Mesenchymal stem cell (in vitro differentiated cells and primary cell): ENCODE data around the gene LDB2.

Experiments used
- DNase-seq: peaks from one replicate; pipeline ENCODE4 v3.0.0-alpha.2; 2013
- H2AFZ ChIP-seq: one replicate; pipeline ENCODE4 v1.6.1; 2013; ENCODE audit warnings: low read depth, mild to moderate bottlenecking, control low read depth, inconsistent platforms, low read length, moderate library complexity
- H2AK5ac ChIP-seq: 2 replicates; pipeline ENCODE4 v1.6.1; 2013; ENCODE audit warnings: low read length, moderate library complexity, mild to moderate bottlenecking, inconsistent platforms; ENCODE audit not compliant: severe bottlenecking
- H2BK120ac ChIP-seq: one replicate; pipeline ENCODE4 v1.6.1; 2013; ENCODE audit warnings: low read depth, mild to moderate bottlenecking, inconsistent platforms, low read length, moderate library complexity
- H2BK12ac ChIP-seq, 2 experiments: one replicate each; pipeline ENCODE4 v1.6.1; 2013; ENCODE audit warnings: inconsistent platforms in 2 of 2, low read length in 2 of 2, mild to moderate bottlenecking in 2 of 2, moderate library complexity in 2 of 2, control low read depth in 1 of 2
- H2BK15ac ChIP-seq: one replicate; pipeline ENCODE4 v1.6.1; 2013; ENCODE audit warnings: mild to moderate bottlenecking, low read depth, inconsistent platforms; ENCODE audit not compliant: poor library complexity, severe bottlenecking
- H2BK5ac ChIP-seq: 2 replicates; pipeline ENCODE4 v1.6.1; 2013; ENCODE audit warnings: low read depth, mild to moderate bottlenecking, low read length, control low read depth, inconsistent platforms; ENCODE audit not compliant: poor library complexity, severe bottlenecking
- H3K14ac ChIP-seq, 2 experiments: one replicate each; pipeline ENCODE4 v1.6.1; 2013; ENCODE audit warnings: inconsistent platforms in 2 of 2, low read length in 2 of 2, control low read depth in 1 of 2, mild to moderate bottlenecking in 1 of 2, moderate library complexity in 1 of 2
- H3K18ac ChIP-seq, 2 experiments: one replicate each; pipeline ENCODE4 v1.6.1; 2013; ENCODE audit warnings: inconsistent platforms in 2 of 2, low read length in 2 of 2, control low read depth in 1 of 2, low read depth in 1 of 2, mild to moderate bottlenecking in 1 of 2
- H3K23ac ChIP-seq, 2 experiments: one replicate each; pipeline ENCODE4 v1.6.1; 2013; ENCODE audit warnings: inconsistent platforms in 2 of 2, low read length in 2 of 2, mild to moderate bottlenecking in 2 of 2, moderate library complexity in 2 of 2, control low read depth in 1 of 2
- H3K27ac ChIP-seq: 2 replicates; pipeline ENCODE4 v1.5.1; 2013; ENCODE audit warnings: mild to moderate bottlenecking, moderate library complexity, low read length, control low read depth, inconsistent platforms; ENCODE audit not compliant: poor library complexity, severe bottlenecking
- H3K27me3 ChIP-seq, 2 experiments: 2 replicates each; pipeline versions ENCODE4 v1.6.1 to v1.7.0; 2013; ENCODE audit warnings: low read length in 2 of 2, mild to moderate bottlenecking in 2 of 2, moderate library complexity in 2 of 2, control low read depth in 1 of 2, inconsistent platforms in 1 of 2; ENCODE audit not compliant: control insufficient read depth in 1 of 2, insufficient read depth in 1 of 2
- H3K36me3 ChIP-seq, 2 experiments: 2 replicates each; pipeline versions ENCODE4 v1.6.1 to v1.7.0; 2013; ENCODE audit warnings: low read length in 2 of 2, control low read depth in 1 of 2, inconsistent platforms in 1 of 2, low read depth in 1 of 2, mild to moderate bottlenecking in 1 of 2; ENCODE audit not compliant: insufficient read depth in 2 of 2, control insufficient read depth in 1 of 2
- H3K4ac ChIP-seq, 2 experiments: one replicate each; pipeline ENCODE4 v1.6.1; 2013; ENCODE audit warnings: inconsistent platforms in 2 of 2, low read length in 2 of 2, mild to moderate bottlenecking in 2 of 2, moderate library complexity in 2 of 2, control low read depth in 1 of 2, low read depth in 1 of 2
- H3K4me1 ChIP-seq: 2 replicates; pipeline ENCODE4 v1.6.1; 2013; ENCODE audit warnings: low read depth, low read length, control low read depth; ENCODE audit not compliant: control insufficient read depth, insufficient read depth
- H3K4me2 ChIP-seq: 2 replicates; pipeline ENCODE4 v1.6.1; 2013; ENCODE audit warnings: low read length, mild to moderate bottlenecking, inconsistent platforms; ENCODE audit not compliant: poor library complexity, severe bottlenecking
- H3K4me3 ChIP-seq, 2 experiments: 2 replicates each; pipeline versions ENCODE4 v1.5.1 to v1.7.0; 2013; ENCODE audit warnings: low read length in 2 of 2, mild to moderate bottlenecking in 2 of 2, control low read depth in 1 of 2, low read depth in 1 of 2; ENCODE audit not compliant: insufficient read depth in 1 of 2
- H3K79me1 ChIP-seq: replicated peaks from 2 replicates; pipeline ENCODE4 v1.6.1; 2013; ENCODE audit warnings: mild to moderate bottlenecking, control low read depth, low read length, inconsistent platforms; ENCODE audit not compliant: poor library complexity, severe bottlenecking
- H3K9ac ChIP-seq: 2 replicates; pipeline ENCODE4 v1.7.0; 2013; ENCODE audit warnings: mild to moderate bottlenecking, low read length, moderate library complexity
- H3K9me3 ChIP-seq: 2 replicates; pipeline ENCODE4 v1.7.0; 2013; ENCODE audit warnings: mild to moderate bottlenecking, low read length; ENCODE audit not compliant: control insufficient read depth
- H4K8ac ChIP-seq: one replicate; pipeline ENCODE4 v1.6.1; 2013; ENCODE audit warnings: inconsistent platforms, mild to moderate bottlenecking, low read length, moderate library complexity
- H4K91ac ChIP-seq: one replicate; pipeline ENCODE4 v1.6.1; 2013; ENCODE audit warnings: mild to moderate bottlenecking, low read length, inconsistent platforms
- WGBS: methylation state at CpG from one replicate; pipeline ENCODE4 v1.1.7; 2013; ENCODE audit warnings: mixed read lengths; 5-methylcytosine and 5-hydroxymethylcytosine counted together

LDB2 gene

GRCh38 chr4:16844816-16845586, 53.4 kb downstream of the LDB2 start:
- Histone ChIP-seq H2BK5ac (no peak overlapping the region), H3K27ac (no peak overlapping the region), H2BK12ac (no peak overlapping the region), H3K23ac (no peak overlapping the region), H3K18ac (peak overlapping the region in 1 of 2 experiments; percentile 5), H3K79me1 (no peaks in the 10 kb centered on the region), H4K91ac (no peak overlapping the region), H3K36me3 (peaks cover 0 to 28% of the 10 kb centered on the region in 2 experiments), H3K4me3 (no peak overlapping the region), H3K9ac (peak overlapping the region; percentile 6), H3K4me2 (no peak overlapping the region), H3K14ac (no peak overlapping the region), H3K4ac (no peak overlapping the region), H2AK5ac (no peak overlapping the region), H3K27me3 (no peaks in the 10 kb centered on the region), H2BK120ac (no peak overlapping the region), H2BK15ac (peak overlapping the region; percentile 54), H3K9me3 (no peaks in the 10 kb centered on the region), H3K4me1 (no peaks in the 10 kb centered on the region), H2AFZ (no peak overlapping the region), H4K8ac (no peak overlapping the region)
- peak; percentile 72 for DNase-seq
- 40% methylated on average over 5 of the region's 6 CpGs for WGBS

- H2BK5ac ChIP-seq = no peak overlapping the region
- H3K4ac ChIP-seq = no peak overlapping the region
- H3K9ac ChIP-seq = no peak overlapping the region
- H3K4me3 ChIP-seq = no peak overlapping the region
- H3K4me2 ChIP-seq = no peak overlapping the region
- no peak overlapping the region for H4K91ac ChIP-seq
- no peak overlapping the region for H2AFZ ChIP-seq
- H2BK120ac ChIP-seq = no peak overlapping the region
- 94% methylated on average over 6 of the region's 6 CpGs for WGBS
- H3K36me3 ChIP-seq = peaks cover 0 to 25% of the 10 kb centered on the region in 2 experiments
- no peak overlapping the region for H4K8ac ChIP-seq
- no peak overlapping the region for H2BK15ac ChIP-seq
- no peak overlapping the region for H3K18ac ChIP-seq
- H2AK5ac ChIP-seq = no peak overlapping the region
- no peak overlapping the region for H3K14ac ChIP-seq
- H3K27me3 ChIP-seq = no peaks in the 10 kb centered on the region
- H3K79me1 ChIP-seq = no peaks in the 10 kb centered on the region
- no peak overlapping the region for H2BK12ac ChIP-seq
- no peak overlapping the region for H3K27ac ChIP-seq
- peak; percentile 74 for DNase-seq
- no peak overlapping the region for H3K23ac ChIP-seq
- H3K4me1 ChIP-seq = no peaks in the 10 kb centered on the region
- no peaks in the 10 kb centered on the region for H3K9me3 ChIP-seq
These were observed 54.5 kb downstream of the LDB2 start for GRCh38 chr4:16843831-16844508.

GRCh38 chr4:16838226-16838875, 60.1 kb downstream of the LDB2 start:
- no peaks in the 10 kb centered on the region for H3K4me1 ChIP-seq
- no peak overlapping the region for H3K4me3 ChIP-seq
- no peak overlapping the region for H3K23ac ChIP-seq
- H3K27me3 ChIP-seq = no peaks in the 10 kb centered on the region
- no peak overlapping the region for H3K18ac ChIP-seq
- no peak overlapping the region for H2BK12ac ChIP-seq
- H4K8ac ChIP-seq = no peak overlapping the region
- no peak for DNase-seq
- no peak overlapping the region for H2AK5ac ChIP-seq
- 77% methylated on average over 4 of the region's 4 CpGs for WGBS
- H3K9ac ChIP-seq = no peak overlapping the region
- H2BK15ac ChIP-seq = no peak overlapping the region
- H3K36me3 ChIP-seq = peaks cover 0 to 25% of the 10 kb centered on the region in 2 experiments
- no peak overlapping the region for H2BK120ac ChIP-seq
- no peak overlapping the region for H4K91ac ChIP-seq
- H3K79me1 ChIP-seq = no peaks in the 10 kb centered on the region
- no peak overlapping the region for H3K4ac ChIP-seq
- no peak overlapping the region for H3K4me2 ChIP-seq
- H3K9me3 ChIP-seq = no peaks in the 10 kb centered on the region
- H3K27ac ChIP-seq = no peak overlapping the region
- H2AFZ ChIP-seq = no peak overlapping the region
- H3K14ac ChIP-seq = no peak overlapping the region
- H2BK5ac ChIP-seq = no peak overlapping the region

- no peak overlapping the region for H2AK5ac ChIP-seq
- H3K9me3 ChIP-seq = no peaks in the 10 kb centered on the region
- no peaks in the 10 kb centered on the region for H3K4me1 ChIP-seq
- H3K79me1 ChIP-seq = no peaks in the 10 kb centered on the region
- no peak overlapping the region for H2BK120ac ChIP-seq
- H2BK5ac ChIP-seq = no peak overlapping the region
- no peak overlapping the region for H3K23ac ChIP-seq
- H3K4me2 ChIP-seq = no peak overlapping the region
- no peaks in the 10 kb centered on the region for H3K27me3 ChIP-seq
- H3K14ac ChIP-seq = no peak overlapping the region
- H4K91ac ChIP-seq = no peak overlapping the region
- WGBS = 92% methylated on average over 2 of the region's 3 CpGs
- H4K8ac ChIP-seq = no peak overlapping the region
- H3K9ac ChIP-seq = no peak overlapping the region
- DNase-seq = no peak
- no peak overlapping the region for H2BK15ac ChIP-seq
- H2AFZ ChIP-seq = no peak overlapping the region
- no peak overlapping the region for H3K4ac ChIP-seq
- H2BK12ac ChIP-seq = no peak overlapping the region
- H3K36me3 ChIP-seq = peaks cover 0 to 25% of the 10 kb centered on the region in 2 experiments
- no peak overlapping the region for H3K27ac ChIP-seq
- no peak overlapping the region for H3K18ac ChIP-seq
- H3K4me3 ChIP-seq = no peak overlapping the region
These were observed 61.0 kb downstream of the LDB2 start for GRCh38 chr4:16837475-16837874.
